Stimulated activated naive CD4-positive, alpha-beta T cell treated with Interleukin-2 at 50 U/mL for 16 hours (primary cell): ENCODE results near the gene RSRC1.
"Not testable (repeated sequence)": the region's sequence is repeated elsewhere in the genome, so short reads cannot be mapped to it uniquely, and the experiment has no call there.

Source experiments
- DNase-seq: peaks from one replicate; lab custom pipeline; 2025; lab: John Stamatoyannopoulos, UW

RSRC1 gene

DNA sequence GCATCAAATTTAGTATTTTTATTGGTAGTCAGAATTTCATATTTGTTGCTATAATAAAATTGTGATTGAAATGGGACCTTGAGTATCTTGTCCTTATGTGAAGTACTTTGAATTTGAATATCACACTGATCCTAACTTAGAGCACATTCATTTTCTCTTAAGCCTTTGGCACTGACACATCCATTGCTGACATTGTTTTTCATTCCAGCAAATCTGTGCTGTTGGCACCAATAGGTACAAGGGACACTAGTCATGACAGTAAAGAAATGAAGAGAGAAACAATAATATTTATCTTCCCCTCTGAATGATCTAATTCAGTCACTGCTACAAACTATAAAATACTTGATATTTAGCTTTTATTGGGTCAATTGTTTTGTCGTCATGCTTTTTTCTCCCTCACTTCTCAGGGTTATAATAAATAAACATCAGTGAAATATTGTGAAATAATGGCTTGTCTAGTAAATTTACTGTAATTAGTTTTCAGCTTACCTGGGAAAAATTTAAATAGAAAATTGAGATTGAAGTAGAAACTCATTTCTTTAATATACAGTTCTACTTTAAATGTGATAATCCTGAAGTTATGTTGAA is 294.3 kb downstream of the RSRC1 start:
- no peak for DNase-seq

DNA sequence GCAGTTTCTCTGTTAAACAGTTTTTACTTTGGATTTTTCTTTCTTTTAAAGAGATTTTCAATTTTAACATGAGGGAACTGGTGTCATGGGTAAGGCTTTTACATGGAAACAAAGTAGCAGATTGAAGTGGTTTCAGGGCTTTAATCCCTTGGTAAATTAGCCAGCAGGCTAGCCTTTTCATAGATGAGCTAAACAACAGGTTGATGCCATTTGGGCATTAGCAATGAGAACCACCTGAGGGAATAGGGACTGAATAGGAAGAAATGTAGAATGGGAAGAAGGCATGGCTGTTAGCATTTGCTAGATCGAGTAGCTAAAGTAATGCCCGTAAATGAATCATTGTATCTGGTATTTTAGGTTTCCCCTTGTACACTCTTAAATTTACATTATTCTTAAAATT is 295.6 kb downstream of the RSRC1 start:
- DNase-seq = no peak

DNA sequence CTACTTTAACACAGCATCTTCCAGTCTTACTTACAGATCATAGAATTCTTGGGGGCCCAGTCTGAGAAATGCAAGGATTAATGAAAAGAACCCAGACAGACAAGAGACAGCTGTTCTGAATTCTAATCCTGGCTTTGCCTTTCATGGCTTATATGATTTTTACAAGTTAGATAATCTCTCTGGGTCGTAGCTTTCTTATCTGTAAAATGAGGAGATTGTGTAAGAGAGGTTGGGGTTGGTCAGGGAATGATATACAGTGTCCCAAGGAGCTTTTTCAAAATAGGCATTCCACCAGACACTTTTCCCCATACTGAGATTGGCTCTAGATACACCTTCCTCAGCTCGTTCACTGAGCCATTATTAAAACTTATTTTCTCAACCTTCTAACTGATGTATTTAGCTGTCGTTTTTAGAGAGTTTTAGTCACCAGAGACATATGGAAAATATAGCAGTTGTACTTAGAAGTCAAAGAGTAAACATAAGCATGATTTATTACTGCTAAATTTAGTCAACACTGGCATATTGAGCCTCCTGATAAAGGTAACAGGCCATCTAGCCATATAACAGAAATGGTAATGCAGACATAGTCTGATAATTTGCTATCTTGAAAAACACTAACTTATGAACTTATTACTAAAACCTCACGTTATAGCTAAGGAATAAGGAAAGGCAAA is 298.1 kb downstream of the RSRC1 start:
- DNase-seq = no peak

DNA sequence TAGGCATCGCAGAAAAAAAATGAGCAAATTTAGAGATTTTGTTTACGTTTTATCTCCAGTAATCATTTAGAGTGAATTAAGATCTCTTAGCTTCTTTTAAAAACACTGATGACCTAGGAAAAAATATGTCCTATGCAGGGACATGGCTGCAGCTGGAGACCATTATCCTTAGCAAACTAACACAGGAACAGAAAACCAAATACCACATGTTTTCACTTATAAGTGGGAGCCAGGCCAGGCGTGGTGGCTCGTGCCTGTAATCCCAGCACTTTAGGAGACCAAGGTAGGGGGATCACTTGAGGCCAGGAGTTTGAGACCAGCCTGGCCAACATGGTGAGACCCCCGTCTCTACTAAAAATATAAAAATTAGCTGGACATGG is 298.6 kb downstream of the RSRC1 start:
- DNase-seq = not testable (repeated sequence)

DNA sequence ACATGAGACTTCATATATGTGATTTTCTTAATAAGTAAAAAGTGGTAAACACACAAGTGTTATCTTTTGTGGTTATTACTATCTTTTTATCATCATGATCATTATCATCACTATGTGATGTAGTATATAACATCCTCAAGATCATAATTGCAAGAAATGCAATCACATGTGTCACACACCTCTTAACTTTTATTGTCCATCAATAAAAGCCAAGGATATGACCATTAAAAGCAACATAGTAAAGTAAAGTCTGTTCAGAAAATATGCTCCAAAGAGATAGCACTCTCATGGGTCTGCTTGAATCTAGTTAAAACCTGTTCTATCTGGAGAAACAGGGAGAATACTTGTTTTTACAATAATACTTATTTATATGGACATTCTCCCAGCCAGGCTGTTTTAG is 308.1 kb downstream of the RSRC1 start:
- DNase-seq = no peak

DNA sequence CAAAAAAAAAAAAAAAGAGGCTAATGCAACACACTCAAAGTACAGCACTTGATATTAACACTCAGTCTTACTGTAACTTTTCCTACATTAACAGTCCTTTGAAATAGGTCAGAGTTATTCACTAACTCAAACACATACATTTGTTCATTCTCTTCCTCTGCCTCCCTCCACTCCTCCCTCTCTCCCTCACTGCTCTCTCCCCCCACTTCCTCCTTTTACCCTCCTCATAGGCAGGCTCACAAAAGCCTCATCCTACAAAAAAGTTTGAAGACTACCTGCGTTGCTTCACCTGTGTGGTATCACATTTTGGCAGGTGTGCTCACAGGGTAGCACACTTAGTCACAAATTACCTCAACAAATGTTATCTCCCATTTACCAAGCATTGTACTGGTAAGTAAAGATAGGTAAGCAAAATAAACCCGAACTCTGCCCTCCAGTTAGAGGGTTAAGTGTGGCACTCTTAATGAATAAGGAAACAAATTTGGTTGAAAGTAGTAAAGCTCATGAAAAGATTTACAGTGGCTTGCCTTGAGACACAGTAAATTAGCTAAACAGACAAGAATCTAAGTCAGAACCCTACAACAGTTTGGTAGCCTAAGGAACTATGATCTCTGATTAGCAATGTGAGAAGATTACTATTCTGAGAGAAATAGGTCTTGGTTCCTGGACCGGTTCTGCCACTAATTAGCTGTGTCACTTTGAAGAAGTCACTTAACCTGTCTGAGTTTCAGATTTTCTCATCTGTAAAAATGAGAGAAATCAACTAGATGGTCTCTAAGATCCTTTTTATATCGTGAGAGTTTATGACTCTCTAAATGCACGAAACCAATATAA is 310.1 kb downstream of the RSRC1 start:
- no peak for DNase-seq

DNA sequence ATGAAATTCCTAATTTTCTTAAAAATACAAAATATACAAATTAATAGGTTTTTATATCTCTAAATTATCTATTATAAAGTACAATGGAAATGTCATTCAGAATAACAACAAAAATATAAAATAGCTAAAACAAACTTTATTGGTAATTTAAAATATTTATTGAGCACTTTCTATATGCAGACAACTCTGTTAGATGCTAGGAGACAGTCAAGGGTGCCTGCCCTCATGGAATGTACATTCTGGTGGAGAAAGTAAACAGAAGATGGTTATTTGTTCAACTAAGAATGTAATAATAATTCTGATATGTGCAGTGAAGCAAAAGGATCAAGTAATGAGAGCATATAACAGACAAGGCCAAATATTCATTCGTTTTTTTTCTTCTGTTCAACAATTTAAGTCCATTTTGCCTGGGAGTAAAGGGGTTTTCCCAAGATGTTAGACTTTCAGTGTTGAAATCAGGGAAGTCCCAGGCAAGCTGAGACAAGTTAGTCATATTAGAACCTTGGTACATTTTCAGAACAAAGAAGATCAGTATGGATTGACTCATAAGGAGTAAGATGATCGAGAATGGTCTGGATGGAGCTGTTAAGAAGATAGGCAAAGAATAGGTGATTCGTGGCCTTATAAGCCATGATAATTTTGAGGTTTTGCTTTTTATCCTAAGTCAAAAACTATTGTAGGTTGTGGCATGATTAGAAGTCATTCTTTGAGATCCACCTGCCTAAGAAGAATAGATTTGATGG is 310.9 kb downstream of the RSRC1 start:
- DNase-seq = no peak

DNA sequence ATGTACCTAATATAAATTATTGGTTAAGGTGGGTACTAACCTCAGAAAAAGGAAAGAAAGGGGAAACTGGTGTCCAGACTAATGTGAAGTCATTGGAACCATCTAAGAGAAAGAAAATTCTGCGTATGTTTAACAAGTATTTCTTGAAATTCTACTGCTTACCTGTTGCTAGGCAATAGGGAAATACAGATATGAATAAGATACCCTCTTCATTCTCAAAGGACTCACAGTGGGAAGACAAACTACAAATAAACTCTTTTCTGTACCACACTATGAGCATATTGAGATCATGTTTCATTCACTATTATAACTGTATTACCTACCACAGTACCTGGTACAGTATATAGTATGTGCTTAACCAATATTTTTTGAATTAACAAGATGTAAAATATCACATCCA is 320.6 kb downstream of the RSRC1 start:
- DNase-seq = no peak

DNA sequence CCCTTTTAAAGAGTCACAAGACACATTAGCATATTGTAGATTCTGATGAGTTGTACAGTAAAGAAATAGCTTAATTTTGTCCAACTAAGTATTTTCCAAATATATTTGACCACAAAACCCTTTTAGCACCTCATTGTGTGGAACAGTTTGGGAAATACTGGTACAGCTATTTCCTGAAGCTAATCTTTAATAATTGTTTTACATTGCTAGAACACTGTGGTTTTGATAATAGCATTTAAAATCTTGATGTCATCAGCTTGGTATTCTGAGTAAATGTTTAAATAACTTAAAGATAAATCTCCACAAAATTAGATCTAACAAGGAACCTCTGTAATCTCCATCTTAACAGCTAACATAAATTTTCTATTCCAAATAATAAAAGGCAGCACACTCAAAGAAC is 321.1 kb downstream of the RSRC1 start:
- no peak for DNase-seq

DNA sequence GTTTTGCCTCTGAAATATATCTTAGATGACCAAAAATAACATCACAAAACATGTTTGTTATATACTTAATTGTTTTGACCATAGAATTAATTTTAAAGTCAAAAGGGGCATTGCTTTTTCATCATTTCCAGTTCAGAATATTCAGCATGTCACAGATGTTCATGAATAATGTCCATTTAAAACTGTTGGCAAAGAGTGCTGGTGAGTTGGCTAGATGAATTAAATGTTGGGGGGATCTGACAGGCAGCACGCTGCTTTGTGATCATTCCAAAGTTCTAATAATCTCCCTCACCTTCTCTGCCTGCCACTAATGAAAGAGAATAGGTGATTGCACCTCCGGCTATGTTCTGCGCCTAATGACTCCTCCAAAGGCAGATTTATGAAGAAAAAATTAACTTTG is 321.9 kb downstream of the RSRC1 start:
- DNase-seq = no peak

DNA sequence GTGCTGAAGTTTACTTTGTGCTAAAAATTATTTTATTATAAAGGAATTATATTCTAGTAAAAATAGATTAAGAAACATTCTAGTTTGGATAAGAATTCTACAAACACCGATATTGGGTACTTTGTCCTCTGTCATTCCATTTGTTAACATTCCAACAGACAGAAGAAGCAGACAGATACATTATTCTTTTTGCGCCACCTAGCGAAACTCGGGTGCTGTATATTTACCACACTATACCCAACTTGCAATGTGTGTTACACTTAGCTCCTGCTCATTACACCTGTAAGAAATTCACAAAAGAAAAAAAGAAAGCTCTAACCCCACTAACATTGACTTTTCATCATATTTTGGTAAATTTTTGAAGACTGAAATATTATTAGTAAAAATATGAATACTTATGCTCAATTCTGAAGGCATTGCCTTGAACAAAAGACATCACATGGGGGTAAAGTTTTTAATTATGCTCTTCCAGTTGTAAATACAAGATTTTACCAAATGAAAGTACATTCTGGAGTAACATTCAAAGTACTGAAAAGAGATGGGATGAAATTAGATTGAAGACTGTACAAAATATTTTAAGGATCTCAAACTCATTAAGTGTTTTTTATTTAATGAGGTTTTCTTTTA is 324.6 kb downstream of the RSRC1 start:
- DNase-seq = no peak

DNA sequence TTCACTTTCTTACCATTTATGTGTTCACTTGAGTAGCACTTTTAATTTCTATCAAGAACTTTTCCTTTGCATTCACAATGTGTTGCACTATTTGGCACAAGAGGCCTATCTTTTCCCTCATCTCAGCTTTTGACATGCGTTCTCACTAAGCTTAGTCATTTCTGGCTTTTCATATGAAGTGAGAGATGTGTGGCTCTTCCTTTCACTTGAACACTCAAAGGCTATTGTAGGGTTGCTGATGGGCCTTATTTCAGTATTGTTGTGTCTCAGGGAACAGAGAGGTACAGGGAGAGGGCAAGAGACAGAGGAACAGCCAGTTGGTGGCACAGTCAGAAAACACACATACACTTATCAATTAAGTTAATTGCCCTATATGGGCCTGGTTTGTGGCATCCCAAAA is 333.7 kb downstream of the RSRC1 start:
- no peak for DNase-seq

DNA sequence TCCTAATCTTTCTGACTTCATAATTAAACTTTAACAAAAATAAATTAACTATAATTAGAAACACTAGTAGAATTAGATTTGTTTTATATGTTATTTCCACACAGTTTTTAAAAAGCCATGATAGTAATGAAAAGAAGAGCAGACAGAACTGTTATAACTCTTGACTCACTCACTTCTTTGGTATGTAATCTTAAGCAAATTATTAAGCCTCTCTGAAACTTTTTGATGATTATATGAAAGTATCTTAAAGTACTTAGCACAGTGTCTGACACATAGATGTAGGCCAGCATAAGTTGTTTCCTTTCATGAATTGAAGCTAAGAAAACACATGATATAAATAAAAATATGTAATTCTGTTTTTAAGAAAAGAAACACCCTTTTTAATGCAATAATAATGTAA is 337.5 kb downstream of the RSRC1 start:
- no peak for DNase-seq

DNA sequence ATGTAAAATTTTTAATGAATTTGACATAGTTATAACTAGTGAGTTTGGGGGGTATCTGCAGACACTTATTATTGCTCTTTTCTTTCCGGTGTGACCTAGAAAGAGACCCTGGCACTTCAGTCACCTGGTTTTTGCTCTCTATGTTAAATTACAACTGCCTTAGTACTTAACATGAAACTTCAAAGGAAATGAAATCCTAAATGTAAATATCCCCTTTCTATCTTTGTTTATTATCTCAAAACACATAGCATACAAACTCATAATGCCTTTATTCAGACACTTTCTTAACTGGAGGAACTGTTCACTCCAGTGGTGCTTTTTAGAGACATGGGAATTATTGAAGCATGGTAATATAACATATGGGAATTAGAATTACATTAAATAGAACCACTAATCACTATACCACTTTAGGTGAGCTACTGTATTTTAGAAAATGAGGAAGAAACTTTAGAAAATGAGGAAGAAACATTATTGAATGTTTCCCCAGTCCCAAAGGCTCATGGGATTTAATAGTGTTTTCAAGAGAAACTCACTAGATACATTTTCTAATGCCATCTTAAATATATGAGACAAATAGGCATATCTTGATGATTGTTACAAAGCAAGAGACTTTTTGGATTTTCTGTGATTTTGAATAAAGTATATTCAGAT is 341.6 kb downstream of the RSRC1 start:
- DNase-seq = no peak

DNA sequence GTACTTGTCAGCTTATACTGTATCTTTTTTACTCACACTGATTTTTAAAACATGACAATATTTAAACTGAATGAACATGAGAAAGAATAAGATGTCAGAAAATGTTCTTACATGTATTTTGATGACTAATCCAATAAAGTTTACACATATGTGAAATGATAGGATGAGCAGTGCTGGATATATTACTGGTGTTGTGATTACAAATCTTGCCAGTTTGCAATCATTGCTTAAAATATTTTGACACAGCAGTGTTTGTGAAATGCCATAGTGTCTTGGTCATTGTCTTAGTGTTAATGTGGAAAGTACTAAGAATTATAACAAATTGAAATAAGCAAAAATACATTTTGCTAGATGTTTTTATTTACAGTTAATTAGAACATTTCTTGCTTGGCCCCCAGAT is 342.4 kb downstream of the RSRC1 start:
- no peak for DNase-seq

DNA sequence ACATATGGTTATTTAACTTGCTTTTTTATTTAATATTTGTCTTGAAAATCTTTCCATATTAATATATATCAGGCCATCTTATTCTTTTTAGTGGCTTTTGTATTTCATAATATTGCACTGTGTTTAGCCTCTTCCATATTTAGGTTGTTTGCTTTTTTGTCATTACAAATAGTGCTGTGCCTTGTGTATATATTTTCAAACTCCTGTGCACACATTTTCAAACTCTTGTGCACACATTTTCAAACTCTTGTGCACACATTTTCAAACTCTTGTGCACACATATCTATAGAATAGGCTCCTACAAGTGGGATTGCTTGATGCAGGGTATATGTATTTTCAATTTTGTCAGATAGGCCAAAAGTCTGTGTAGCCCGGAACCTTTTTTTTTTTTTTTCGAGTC is 343.1 kb downstream of the RSRC1 start:
- DNase-seq = no peak

DNA sequence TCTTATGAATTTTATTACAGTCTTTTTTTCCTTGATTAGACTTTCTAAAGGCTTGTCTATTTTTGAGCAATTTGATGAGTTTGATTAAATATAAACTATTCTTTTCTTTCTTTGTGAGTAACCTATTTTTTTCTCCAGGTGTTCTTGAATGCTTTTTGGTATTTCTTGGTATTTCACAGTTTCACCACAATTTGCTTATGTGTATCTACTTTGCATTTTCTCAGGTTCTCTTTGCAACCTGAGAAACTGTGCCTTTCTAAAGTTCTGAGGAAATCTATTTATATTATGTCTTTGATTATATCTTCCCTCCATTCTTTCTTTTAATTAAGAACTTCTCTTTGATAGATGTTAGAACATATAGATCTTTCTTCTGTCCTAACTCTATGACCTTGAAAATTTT is 344.0 kb downstream of the RSRC1 start:
- DNase-seq = no peak

DNA sequence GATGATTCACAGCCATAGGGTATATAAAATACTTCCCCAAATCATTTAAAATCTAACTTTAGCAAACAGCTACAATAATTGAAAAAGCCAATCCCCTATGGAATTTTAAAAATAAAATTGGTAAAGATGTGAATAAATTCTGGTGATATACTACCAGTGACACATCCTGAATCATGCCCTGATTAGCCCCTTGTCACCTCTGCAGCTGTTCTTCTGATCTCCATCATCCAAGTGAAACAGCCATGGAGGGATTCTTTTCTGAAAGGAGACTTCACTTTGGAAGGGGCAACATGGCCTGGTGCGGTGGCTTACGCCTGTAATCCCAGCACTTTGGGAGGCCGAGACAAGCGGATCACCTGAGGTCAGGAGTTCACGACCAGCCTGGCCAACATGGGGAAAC is 345.5 kb downstream of the RSRC1 start:
- no peak for DNase-seq

DNA sequence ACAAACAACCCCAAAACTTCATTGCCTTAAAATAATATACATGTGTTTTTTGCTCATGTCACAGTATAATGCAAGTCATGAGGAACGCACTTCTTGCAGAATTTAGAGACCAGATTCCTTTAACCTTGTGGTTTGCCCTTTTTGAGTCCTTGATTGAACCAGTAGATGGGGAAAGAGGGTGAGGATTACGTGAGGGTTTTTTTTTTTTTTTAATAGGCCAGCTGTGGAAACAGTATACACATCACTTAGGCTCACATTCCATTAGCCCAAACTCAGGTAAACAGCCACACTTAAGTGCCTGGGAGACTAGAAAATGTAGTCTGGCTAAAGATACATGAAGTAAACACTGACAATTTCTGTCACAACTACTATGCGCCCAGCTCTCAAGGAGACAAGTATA is 346.2 kb downstream of the RSRC1 start:
- DNase-seq = no peak

DNA sequence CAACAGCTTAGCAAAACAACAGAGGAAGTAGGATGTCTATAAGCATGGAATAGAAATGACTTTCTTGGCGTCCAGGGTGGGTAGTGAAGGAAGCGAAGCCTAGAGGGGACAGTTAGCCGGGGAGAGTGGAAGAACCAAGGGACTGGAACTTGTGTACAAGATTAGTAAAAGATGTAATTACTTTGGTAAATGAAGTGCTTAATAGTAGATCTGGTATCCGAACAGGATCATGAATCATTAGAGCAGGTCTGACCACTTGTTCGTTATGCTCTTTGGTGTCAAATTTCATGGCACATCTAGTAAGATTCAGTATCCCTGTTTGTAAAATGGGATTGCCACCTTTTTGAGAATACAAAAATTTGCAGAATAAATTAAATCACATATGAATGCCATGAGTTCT is 348.6 kb downstream of the RSRC1 start:
- no peak for DNase-seq

DNA sequence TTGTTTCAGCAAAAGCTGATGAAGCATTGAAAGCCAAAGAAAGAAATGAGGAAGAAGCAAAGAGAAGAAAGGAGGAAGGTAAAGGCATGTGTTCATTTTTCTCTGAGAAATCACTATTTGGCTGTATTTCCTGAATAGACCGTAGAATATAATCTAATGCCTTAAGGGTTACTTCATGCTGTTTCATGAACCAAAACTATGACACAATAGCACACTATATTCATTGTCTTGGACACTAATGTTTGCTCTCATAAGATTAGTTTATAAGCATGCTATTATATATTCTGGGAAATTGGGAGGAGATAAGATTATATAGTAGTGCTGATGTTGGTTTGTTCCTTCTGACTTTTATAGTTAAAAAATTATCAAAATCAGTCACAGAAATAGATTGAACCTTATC is 351.0 kb downstream of the RSRC1 start:
- DNase-seq = no peak

DNA sequence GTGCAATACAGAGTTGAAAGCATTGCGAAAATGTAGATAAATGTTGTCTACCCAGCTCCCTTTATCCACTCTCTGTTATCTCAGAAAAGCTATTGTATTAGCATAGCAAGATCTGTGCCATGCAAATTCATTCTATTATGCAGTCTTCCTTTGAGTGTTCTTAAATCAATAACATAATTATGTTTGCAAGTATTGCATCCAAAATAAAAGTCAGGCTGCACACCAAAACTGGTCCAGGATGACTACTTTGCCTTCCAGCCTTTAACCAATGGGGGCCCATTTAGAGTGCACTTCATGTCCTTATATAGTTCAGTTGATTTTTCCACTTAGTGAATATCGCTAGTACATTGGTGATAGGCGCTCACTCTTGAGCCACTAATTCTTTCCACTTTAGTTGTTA is 353.7 kb downstream of the RSRC1 start:
- no peak for DNase-seq
